Transverse colon (tissue), 4 donors: ENCODE data around the gene CPAMD8. TPM values are rescaled to one million over a fixed set of nuclear protein-coding genes. Genes with fewer than 3 reads are reported as not detected.

ENCODE experiments used
- DNase-seq: peaks from one replicate; pipeline ENCODE4 v3.0.0-alpha.2; 2019
- H3K27ac ChIP-seq, 4 donors: fragments of 200-600 bp; sonication (generic); 2 replicates each; pipeline ENCODE4 v1.5.1; 2016 to 2018; ENCODE audit warnings: inconsistent platforms in 4 of 4
- H3K27me3 ChIP-seq: fragments of 200-600 bp; sonication (generic); 2 replicates; pipeline ENCODE4 v1.5.1; 2017; ENCODE audit warnings: inconsistent platforms
- H3K36me3 ChIP-seq, 4 donors: fragments of 200-600 bp; sonication (generic); 2 replicates each; pipeline ENCODE4 v1.5.1; 2017 to 2019; ENCODE audit warnings: inconsistent platforms in 4 of 4
- H3K4me1 ChIP-seq, 4 donors: fragments of 200-600 bp; sonication (generic); 2 replicates each; pipeline ENCODE4 v1.5.1; 2017 to 2020; ENCODE audit warnings: inconsistent platforms in 4 of 4
- H3K4me3 ChIP-seq, 4 donors: fragments of 200-600 bp; sonication (generic); 1 replicate in 1 of 4; 2 replicates in 3 of 4; pipeline versions ENCODE4 v1.5.1 to v1.6.1; 2017 to 2019; ENCODE audit warnings: inconsistent platforms in 4 of 4
- H3K9me3 ChIP-seq, 2 donors: fragments of 200-600 bp; sonication (generic); 2 replicates each; pipeline ENCODE4 v1.5.1; 2017 to 2019; ENCODE audit warnings: inconsistent platforms in 2 of 2
- CTCF ChIP-seq, 5 experiments: fragments of 200-600 bp in 3 of 5; fragments of 450-650 bp in 2 of 5; sonication (generic) in 3 of 5; IDR thresholded peaks; 1 replicate in 2 of 5; 2 replicates in 3 of 5; pipeline ENCODE4 v1.5.1; 2016 to 2017; ENCODE audit warnings: antibody characterized with exemption in 5 of 5, inconsistent platforms in 3 of 5, mild to moderate bottlenecking in 2 of 5, moderate library complexity in 1 of 5
- EP300 ChIP-seq: sonication (generic); formaldehyde crosslinking; IDR thresholded peaks from one replicate; pipeline ENCODE4 v1.6.1; 2017; ENCODE audit warnings: antibody characterized with exemption, low read depth
- POLR2A ChIP-seq: fragments of 450-650 bp; IDR thresholded peaks from one replicate; pipeline ENCODE4 v1.6.1; 2016; ENCODE audit warnings: antibody characterized with exemption, mild to moderate bottlenecking, moderate library complexity
- POLR2AphosphoS5 ChIP-seq, 3 donors: sonication (generic); formaldehyde crosslinking; IDR thresholded peaks; one replicate each; pipeline ENCODE4 v1.6.1; 2016; ENCODE audit warnings: antibody characterized with exemption in 3 of 3
- WGBS, 2 donors: methylation state at CpG; one replicate each; pipeline ENCODE4 v1.1.5; 2018; ENCODE audit warnings: low coverage in 1 of 2; 5-methylcytosine and 5-hydroxymethylcytosine counted together
- in situ Hi-C, 4 donors: fragments of 200-750 bp; cut with MboI; loops; one replicate each; pipeline versions ENCODE4 v1.15.0 to v1.15.1; 2017; ENCODE audit warnings: low sequenced_read_pairs in 3 of 4, low pct_ligation_motif_present in 1 of 4, low pct_unique_long_range_greater_than_20kb in 1 of 4
- intact Hi-C: fragments of 100-400 bp; cut with DNase I; formaldehyde crosslinking; loops from one replicate; pipeline ENCODE4 v1.15.1; 2023; ENCODE audit warnings: low total_unique reads
- total RNA-seq, 4 donors: library from RNA; depleted of rRNA; stranded (reverse); fragments of >200 nt; gene quantifications; one replicate each; pipeline ENCODE4 v1.1.0, GENCODE V29; 2016

CPAMD8 gene
- total RNA-seq, 4 donors from 2014 or later = 1.4 to 20.9 (median 7.7) TPM

GRCh38 chr19:16892868-16893685 is 133.5 kb downstream of the CPAMD8 start:
- intact Hi-C loops (no loop called here), in situ Hi-C loops (no loop called here)
- Histone ChIP-seq H3K27me3 (no peaks in the 10 kb centered on the region), H3K4me1 (peaks cover 0 to 29% (median 13%) of the 10 kb centered on the region in 4 donors), H3K9me3 (no peaks in the 10 kb centered on the region), H3K36me3 (no peaks in the 10 kb centered on the region), H3K27ac (peak overlapping the region; percentile 18 to 53 (median 44)), H3K4me3 (no peak overlapping the region)
- no peak for TF ChIP-seq POLR2AphosphoS5 (IDR thresholded peaks at IDR 0.05)
- TF ChIP-seq CTCF (IDR thresholded peaks at IDR 0.05) = no peak
- no peak for TF ChIP-seq POLR2A
- no peak for TF ChIP-seq EP300
- no peak for DNase-seq
- WGBS, 2 donors = 82% methylated on average over 18 of the region's 19 CpGs; no CpG with 5 or more reads in 1 of the 2 donors

GRCh38 chr19:16892436-16892835 is 134.2 kb downstream of the CPAMD8 start:
- H3K4me3 ChIP-seq = no peak overlapping the region
- H3K27me3 ChIP-seq = no peaks in the 10 kb centered on the region
- TF ChIP-seq CTCF (IDR thresholded peaks at IDR 0.05) = no peak
- H3K9me3 ChIP-seq = no peaks in the 10 kb centered on the region
- WGBS, 2 donors = 54% methylated on average over 4 of the region's 4 CpGs; no CpG with 5 or more reads in 1 of the 2 donors
- H3K36me3 ChIP-seq = no peaks in the 10 kb centered on the region
- intact Hi-C loops (no loop called here), in situ Hi-C loops (no loop called here)
- H3K4me1 ChIP-seq = peaks cover 0 to 25% (median 12%) of the 10 kb centered on the region in 4 donors
- no peak for DNase-seq
- peak overlapping the region in 1 of 4 donors; percentile 53 for H3K27ac ChIP-seq

GRCh38 chr19:16891696-16892382 is 134.8 kb downstream of the CPAMD8 start:
- no peaks in the 10 kb centered on the region for H3K9me3 ChIP-seq
- intact Hi-C loops (no loop called here), in situ Hi-C loops (no loop called here)
- WGBS, 2 donors = 86 to 87% methylated on average over 3 to 12 of the region's 12 CpGs
- peaks cover 0 to 25% (median 11%) of the 10 kb centered on the region in 4 donors for H3K4me1 ChIP-seq
- no peaks in the 10 kb centered on the region for H3K36me3 ChIP-seq
- H3K4me3 ChIP-seq = no peak overlapping the region
- H3K27me3 ChIP-seq = no peaks in the 10 kb centered on the region
- TF ChIP-seq EP300 (no peak), POLR2AphosphoS5 (IDR thresholded peaks at IDR 0.05) (no peak), POLR2A (no peak), CTCF (IDR thresholded peaks at IDR 0.05) (no peak)
- H3K27ac ChIP-seq = no peak overlapping the region
- no peak for DNase-seq

GRCh38 chr19:16890461-16891184 is 136.0 kb downstream of the CPAMD8 start:
- H3K27me3 ChIP-seq = no peaks in the 10 kb centered on the region
- no peak for DNase-seq
- no peak overlapping the region for H3K4me3 ChIP-seq
- peak overlapping the region in 3 of 4 donors; percentile 45 to 71 (median 63) for H3K27ac ChIP-seq
- in situ Hi-C loops (no loop called here), intact Hi-C loops (no loop called here)
- TF ChIP-seq CTCF (IDR thresholded peaks at IDR 0.05) (no peak), EP300 (no peak), POLR2A (no peak), POLR2AphosphoS5 (IDR thresholded peaks at IDR 0.05) (no peak)
- WGBS, 2 donors = 84 to 100% methylated on average over 5 to 13 of the region's 24 CpGs
- H3K4me1 ChIP-seq = peaks cover 0 to 15% (median 2%) of the 10 kb centered on the region in 4 donors
- H3K36me3 ChIP-seq = no peaks in the 10 kb centered on the region
- H3K9me3 ChIP-seq = no peaks in the 10 kb centered on the region
